ENCODE measurements around the gene TP53BP2.

DNA sequence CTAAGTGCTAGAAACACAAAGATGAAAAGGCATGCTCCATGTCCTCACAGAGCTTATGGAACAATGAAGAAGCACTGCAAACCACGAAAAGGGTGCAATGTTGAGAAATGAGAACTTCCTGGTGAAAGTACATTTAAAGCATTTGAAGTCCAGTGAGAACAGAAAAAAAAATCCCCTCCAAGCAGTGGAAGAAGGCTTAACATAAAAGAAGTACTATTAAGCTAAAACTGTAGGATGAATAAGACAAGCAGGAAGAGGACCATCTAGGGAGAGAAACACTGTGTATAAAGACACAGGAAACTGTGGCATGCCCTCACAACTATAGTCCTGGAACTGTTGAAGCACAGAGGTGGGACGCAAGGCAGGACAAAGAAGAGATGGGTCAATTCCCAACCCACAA is 10.0 kb downstream of the TP53BP2 start:
- TF ChIP-seq, protein P1, sequence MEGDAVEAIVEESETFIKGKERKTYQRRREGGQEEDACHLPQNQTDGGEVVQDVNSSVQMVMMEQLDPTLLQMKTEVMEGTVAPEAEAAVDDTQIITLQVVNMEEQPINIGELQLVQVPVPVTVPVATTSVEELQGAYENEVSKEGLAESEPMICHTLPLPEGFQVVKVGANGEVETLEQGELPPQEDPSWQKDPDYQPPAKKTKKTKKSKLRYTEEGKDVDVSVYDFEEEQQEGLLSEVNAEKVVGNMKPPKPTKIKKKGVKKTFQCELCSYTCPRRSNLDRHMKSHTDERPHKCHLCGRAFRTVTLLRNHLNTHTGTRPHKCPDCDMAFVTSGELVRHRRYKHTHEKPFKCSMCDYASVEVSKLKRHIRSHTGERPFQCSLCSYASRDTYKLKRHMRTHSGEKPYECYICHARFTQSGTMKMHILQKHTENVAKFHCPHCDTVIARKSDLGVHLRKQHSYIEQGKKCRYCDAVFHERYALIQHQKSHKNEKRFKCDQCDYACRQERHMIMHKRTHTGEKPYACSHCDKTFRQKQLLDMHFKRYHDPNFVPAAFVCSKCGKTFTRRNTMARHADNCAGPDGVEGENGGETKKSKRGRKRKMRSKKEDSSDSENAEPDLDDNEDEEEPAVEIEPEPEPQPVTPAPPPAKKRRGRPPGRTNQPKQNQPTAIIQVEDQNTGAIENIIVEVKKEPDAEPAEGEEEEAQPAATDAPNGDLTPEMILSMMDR (IDR thresholded peaks at IDR 0.05): no peak
- no peak for TF ChIP-seq POLR2A (IDR thresholded peaks at IDR 0.05)

Data from uterus (tissue), 2 donors.